HepG2 (cell line): Measurements from ENCODE around the gene OGFR. TPM values are rescaled to one million over a fixed set of nuclear protein-coding genes. Genes with fewer than 3 reads are reported as not detected.

Experiments
- ARID2 ChIP-seq: sonication (generic); formaldehyde crosslinking; IDR thresholded peaks from 2 replicates; pipeline ENCODE4 v1.8.1; 2022; ENCODE audit warnings: mild to moderate bottlenecking, missing genetic modification reagents, borderline replicate concordance
- GABPB1 ChIP-seq: IDR thresholded peaks from 2 replicates; pipeline ENCODE4 v1.6.1; 2016; ENCODE audit warnings: mild to moderate bottlenecking, missing genetic modification reagents, moderate library complexity, missing compliant biosample characterization
- GPBP1L1 ChIP-seq: sonication (generic); formaldehyde crosslinking; IDR thresholded peaks from 2 replicates; pipeline ENCODE4 v1.5.0; 2020; ENCODE audit warnings: mild to moderate bottlenecking, missing genetic modification reagents
- JUNB ChIP-seq: sonication (generic); formaldehyde crosslinking; IDR thresholded peaks from 2 replicates; pipeline ENCODE4 v1.8.0; 2022; ENCODE audit warnings: missing genetic modification reagents, mild to moderate bottlenecking, borderline replicate concordance
- RAD21 ChIP-seq: fragments of 450-650 bp; formaldehyde crosslinking; IDR thresholded peaks from 2 replicates; pipeline ENCODE4 v1.5.0; 2020; ENCODE audit warnings: mild to moderate bottlenecking
- SP4 ChIP-seq: sonication (generic); formaldehyde crosslinking; IDR thresholded peaks from 2 replicates; pipeline ENCODE4 v1.8.1; 2023; ENCODE audit warnings: mild to moderate bottlenecking, missing genetic modification reagents
- TAF15 ChIP-seq: fragments of 200-400 bp; formaldehyde crosslinking; IDR thresholded peaks from one replicate; pipeline ENCODE4 v1.6.1; 2018; ENCODE audit warnings: mild to moderate bottlenecking, low read depth, low read length; ENCODE audit not compliant: poor library complexity, severe bottlenecking
- ZBED4 ChIP-seq: sonication (generic); formaldehyde crosslinking; IDR thresholded peaks from 2 replicates; pipeline ENCODE4 v1.4.0; 2020; ENCODE audit warnings: missing genetic modification reagents, borderline replicate concordance
- ZMYM4 ChIP-seq: sonication (generic); formaldehyde crosslinking; IDR thresholded peaks from 2 replicates; pipeline ENCODE4 v1.8.1; 2023; ENCODE audit warnings: mild to moderate bottlenecking, missing genetic modification reagents
- ZNF160 ChIP-seq: sonication (generic); formaldehyde crosslinking; IDR thresholded peaks from 2 replicates; pipeline ENCODE4 v1.8.0; 2022; ENCODE audit warnings: mild to moderate bottlenecking, inconsistent platforms, missing genetic modification reagents
- ZNF274 ChIP-seq: sonication (generic); formaldehyde crosslinking; IDR thresholded peaks from 2 replicates; pipeline ENCODE4 v1.5.1; 2020; ENCODE audit warnings: mild to moderate bottlenecking, missing genetic modification reagents
- ZNF318 ChIP-seq: sonication (generic); formaldehyde crosslinking; IDR thresholded peaks from 2 replicates; pipeline ENCODE4 v1.4.0; 2020; ENCODE audit warnings: mild to moderate bottlenecking, missing genetic modification reagents
- ZNF552 ChIP-seq: sonication (generic); formaldehyde crosslinking; IDR thresholded peaks from 2 replicates; pipeline ENCODE4 v1.9.0; 2022; ENCODE audit warnings: missing genetic modification reagents, mild to moderate bottlenecking, borderline replicate concordance
- ZNF556 ChIP-seq: sonication (generic); formaldehyde crosslinking; IDR thresholded peaks from 2 replicates; pipeline ENCODE4 v1.4.0; 2020; ENCODE audit warnings: mild to moderate bottlenecking, missing genetic modification reagents, borderline replicate concordance
- ZNF839 ChIP-seq: sonication (generic); formaldehyde crosslinking; IDR thresholded peaks from 2 replicates; pipeline ENCODE4 v1.4.0; 2020; ENCODE audit warnings: missing genetic modification reagents, mild to moderate bottlenecking, borderline replicate concordance
- polyA plus RNA-seq, 8 experiments: library from polyadenylated mRNA; depleted of rRNA in 3 of 8; stranded (reverse) in 7 of 8; unstranded in 1 of 8; fragments of >200 nt; fragmentation: Illumina TruSeq in 4 of 8; extraction: Trizol in 4 of 8; gene quantifications; 2 replicates each; pipeline versions ENCODE4 v1.2.1 to v1.2.3, GENCODE V29; 2011 to 2016; ENCODE audit warnings: low read depth in 4 of 8, missing spikeins in 1 of 8, mixed read lengths in 1 of 8; ENCODE audit not compliant: insufficient read depth in 1 of 8
- total RNA-seq, 5 experiments: library from RNA; depleted of rRNA; stranded (reverse); fragments of >200 nt; fragmentation: Illumina TruSeq; extraction: Trizol; gene quantifications; 2 replicates each; pipeline ENCODE4 v1.2.3, GENCODE V29; 2016; ENCODE audit warnings: low read depth in 1 of 5

The OGFR gene
- total and polyA plus RNA-seq, 2 of the 13 experiments (the other 11 are each of a cell fraction or from before 2014, with no cell fraction given) = 47.7 to 81.8 TPM

GRCh38 chr20:62795023-62795761 lies 9.4 kb upstream of the OGFR start (continued):
- peak; percentile 59; the same call in 1 of the 2 replicates for TF ChIP-seq SP4
- TF ChIP-seq ZMYM4 (CRISPR knock-in tag) = peak; percentile 36; the same call in 1 of the 2 replicates
- TF ChIP-seq RAD21 = peak; percentile 24; the same call in 1 of the 2 replicates
- TF ChIP-seq ZNF274 (CRISPR knock-in tag) = peak; percentile 91
- peak; percentile 69; the same call in 1 of the 2 replicates for TF ChIP-seq ZBED4 (CRISPR knock-in tag)
- no peak; the same call in 1 of the 2 replicates for TF ChIP-seq ZNF556 (CRISPR knock-in tag)
- TF ChIP-seq ZNF552 (CRISPR knock-in tag) = no peak; the same call in 1 of the 2 replicates
- peak; percentile 23 for TF ChIP-seq ZNF839 (CRISPR knock-in tag)
- TF ChIP-seq JUNB (CRISPR knock-in tag) = no peak; the same call in 1 of the 2 replicates
- TF ChIP-seq ZNF160 (CRISPR knock-in tag) = 0 out of 2 replicates have a peak, but pooled peaks have one; percentile 10
- TF ChIP-seq GPBP1L1 (CRISPR knock-in tag) = no peak
- peak; percentile 95 for TF ChIP-seq ARID2 (CRISPR knock-in tag)
- no peak; the same call in 1 of the 2 replicates for TF ChIP-seq ZNF318 (CRISPR knock-in tag)
- peak; percentile 72; the same call in 1 of the 2 replicates for TF ChIP-seq GABPB1 (CRISPR knock-in tag)
- no peak for TF ChIP-seq TAF15
